MM.1S (cell line): Measurements from ENCODE around the gene CTNNA3.

ENCODE experiments used
- EZH2 ChIP-seq: fragments of 300-600 bp; sonication (generic); optimal IDR thresholded peaks from 2 replicates; pipeline ENCODE3; 2017; ENCODE audit warnings: low read depth, mild to moderate bottlenecking, antibody characterized with exemption, low read length, mixed read lengths
- EZH2phosphoT487 ChIP-seq: fragments of 300-600 bp; sonication (generic); IDR thresholded peaks from 2 replicates; pipeline ENCODE4 v1.6.1; 2018; ENCODE audit warnings: antibody characterized with exemption, low read length
- TF ChIP-seq, protein P1 (sequence below): fragments of 300-600 bp; sonication (generic); IDR thresholded peaks from 2 replicates; pipeline ENCODE4 v1.5.1; 2016; ENCODE audit warnings: antibody characterized with exemption, low read length, mixed read lengths

DNA sequence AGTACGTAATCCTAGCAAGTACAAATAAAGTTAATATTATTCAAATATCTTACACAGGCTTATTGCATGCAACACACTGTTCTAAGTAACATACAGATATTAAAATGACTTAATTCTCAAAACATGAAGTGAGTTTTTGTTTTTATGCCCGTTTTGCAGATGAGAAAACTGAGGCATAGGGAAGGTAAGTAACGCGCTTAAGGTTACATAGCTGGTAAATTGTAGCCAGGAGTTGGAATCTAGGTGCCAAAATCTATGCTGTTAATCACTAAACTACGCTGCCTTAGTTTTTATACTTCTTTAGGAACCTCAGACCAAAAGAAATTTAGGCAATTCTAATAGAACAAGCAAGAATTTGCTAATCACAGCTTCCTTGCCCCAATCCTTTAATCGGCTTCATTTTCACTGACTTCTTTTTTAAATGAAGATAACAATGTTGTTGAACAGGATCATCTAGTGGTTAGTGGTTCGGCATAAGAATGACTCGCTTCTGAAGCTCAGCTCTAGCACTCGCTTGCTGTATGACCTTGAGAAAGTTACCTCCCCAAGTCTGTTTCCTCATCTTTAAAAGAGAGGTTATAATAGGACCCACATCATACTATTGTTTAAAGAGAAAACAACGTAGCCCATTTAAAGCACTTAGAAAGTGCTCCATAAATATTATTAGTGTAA, 771.2 kb downstream of the CTNNA3 start:
- TF ChIP-seq, protein P1, sequence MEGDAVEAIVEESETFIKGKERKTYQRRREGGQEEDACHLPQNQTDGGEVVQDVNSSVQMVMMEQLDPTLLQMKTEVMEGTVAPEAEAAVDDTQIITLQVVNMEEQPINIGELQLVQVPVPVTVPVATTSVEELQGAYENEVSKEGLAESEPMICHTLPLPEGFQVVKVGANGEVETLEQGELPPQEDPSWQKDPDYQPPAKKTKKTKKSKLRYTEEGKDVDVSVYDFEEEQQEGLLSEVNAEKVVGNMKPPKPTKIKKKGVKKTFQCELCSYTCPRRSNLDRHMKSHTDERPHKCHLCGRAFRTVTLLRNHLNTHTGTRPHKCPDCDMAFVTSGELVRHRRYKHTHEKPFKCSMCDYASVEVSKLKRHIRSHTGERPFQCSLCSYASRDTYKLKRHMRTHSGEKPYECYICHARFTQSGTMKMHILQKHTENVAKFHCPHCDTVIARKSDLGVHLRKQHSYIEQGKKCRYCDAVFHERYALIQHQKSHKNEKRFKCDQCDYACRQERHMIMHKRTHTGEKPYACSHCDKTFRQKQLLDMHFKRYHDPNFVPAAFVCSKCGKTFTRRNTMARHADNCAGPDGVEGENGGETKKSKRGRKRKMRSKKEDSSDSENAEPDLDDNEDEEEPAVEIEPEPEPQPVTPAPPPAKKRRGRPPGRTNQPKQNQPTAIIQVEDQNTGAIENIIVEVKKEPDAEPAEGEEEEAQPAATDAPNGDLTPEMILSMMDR, result no peak
- TF ChIP-seq EZH2 (no peak), EZH2phosphoT487 (no peak)
